Suprapubic skin (tissue), 3 donors: ENCODE data around the gene VWA3B.
"Not testable (repeated sequence)": the region's sequence is repeated elsewhere in the genome, so short reads cannot be mapped to it uniquely, and the experiment has no call there.

Experiments used
- EP300 ChIP-seq: sonication (generic); formaldehyde crosslinking; IDR thresholded peaks from one replicate; pipeline ENCODE4 v1.6.1; 2017; ENCODE audit warnings: antibody characterized with exemption
- POLR2A ChIP-seq, 2 donors: fragments of 450-650 bp; IDR thresholded peaks; one replicate each; pipeline ENCODE4 v1.6.1; 2017; ENCODE audit warnings: antibody characterized with exemption in 2 of 2, mild to moderate bottlenecking in 2 of 2, moderate library complexity in 2 of 2
- TF ChIP-seq, protein P1 (sequence below), 2 donors: fragments of 200-600 bp in 1 of 2; fragments of 450-650 bp in 1 of 2; sonication (generic) in 1 of 2; IDR thresholded peaks; one replicate each; pipeline ENCODE4 v1.5.1; 2016 to 2019; ENCODE audit warnings: antibody characterized with exemption in 2 of 2, mild to moderate bottlenecking in 1 of 2, moderate library complexity in 1 of 2

DNA sequence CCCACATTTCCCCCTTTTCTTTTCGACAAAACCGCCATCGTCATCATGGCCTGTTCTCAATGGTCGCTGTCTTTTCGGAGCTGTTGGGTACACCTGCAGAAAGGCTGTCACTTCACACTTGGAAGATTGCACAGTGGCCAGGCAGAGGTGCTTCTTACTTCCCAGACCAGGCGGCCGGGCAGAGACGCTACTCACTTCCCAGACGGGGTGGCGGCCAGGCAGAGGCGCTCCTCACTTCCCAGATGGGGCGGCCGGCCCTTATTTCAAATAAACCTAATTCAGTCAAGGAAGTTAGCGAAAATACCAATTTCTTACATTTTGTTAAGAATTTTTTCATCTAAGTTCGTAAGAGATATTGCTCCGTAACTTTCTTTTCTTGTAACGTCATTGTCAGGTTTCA lies 15.3 kb downstream of the VWA3B start:
- TF ChIP-seq, protein P1, sequence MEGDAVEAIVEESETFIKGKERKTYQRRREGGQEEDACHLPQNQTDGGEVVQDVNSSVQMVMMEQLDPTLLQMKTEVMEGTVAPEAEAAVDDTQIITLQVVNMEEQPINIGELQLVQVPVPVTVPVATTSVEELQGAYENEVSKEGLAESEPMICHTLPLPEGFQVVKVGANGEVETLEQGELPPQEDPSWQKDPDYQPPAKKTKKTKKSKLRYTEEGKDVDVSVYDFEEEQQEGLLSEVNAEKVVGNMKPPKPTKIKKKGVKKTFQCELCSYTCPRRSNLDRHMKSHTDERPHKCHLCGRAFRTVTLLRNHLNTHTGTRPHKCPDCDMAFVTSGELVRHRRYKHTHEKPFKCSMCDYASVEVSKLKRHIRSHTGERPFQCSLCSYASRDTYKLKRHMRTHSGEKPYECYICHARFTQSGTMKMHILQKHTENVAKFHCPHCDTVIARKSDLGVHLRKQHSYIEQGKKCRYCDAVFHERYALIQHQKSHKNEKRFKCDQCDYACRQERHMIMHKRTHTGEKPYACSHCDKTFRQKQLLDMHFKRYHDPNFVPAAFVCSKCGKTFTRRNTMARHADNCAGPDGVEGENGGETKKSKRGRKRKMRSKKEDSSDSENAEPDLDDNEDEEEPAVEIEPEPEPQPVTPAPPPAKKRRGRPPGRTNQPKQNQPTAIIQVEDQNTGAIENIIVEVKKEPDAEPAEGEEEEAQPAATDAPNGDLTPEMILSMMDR (IDR thresholded peaks at IDR 0.05): not testable (repeated sequence)
- not testable (repeated sequence) for TF ChIP-seq POLR2A (IDR thresholded peaks at IDR 0.05); EP300
